GM23338 (cell line): ENCODE results near the gene FRK. TPM values are rescaled to one million over a fixed set of nuclear protein-coding genes. Genes with fewer than 3 reads are reported as not detected.

Experiments used
- ATAC-seq: fragments of 200-7000 bp; cut with Tn5 transposase; 3 replicates; pipeline ENCODE4 v1.9.1; 2020
- DNase-seq: peaks from one replicate; pipeline ENCODE4 v3.0.0-alpha.2; 2015; ENCODE audit warnings: low spot score
- H2AFZ ChIP-seq: fragments of 200-600 bp; sonication (generic); 2 replicates; pipeline ENCODE4 v1.8.0; 2016; ENCODE audit warnings: antibody characterized with exemption, mild to moderate bottlenecking, moderate library complexity
- H3F3A ChIP-seq: fragments of 200-600 bp; sonication (generic); replicated peaks from 2 replicates; pipeline ENCODE4 v1.8.0; 2017; ENCODE audit warnings: antibody characterized with exemption, mixed run types, low read depth
- H3K27ac ChIP-seq: fragments of 200-600 bp; sonication (generic); 2 replicates; pipeline ENCODE4 v1.6.1; 2016; ENCODE audit warnings: low read depth
- H3K27me3 ChIP-seq: fragments of 200-600 bp; sonication (generic); 2 replicates; pipeline ENCODE4 v1.8.0; 2016; ENCODE audit warnings: mild to moderate bottlenecking, mixed run types, moderate library complexity; ENCODE audit not compliant: insufficient read depth
- H3K36me3 ChIP-seq: fragments of 200-600 bp; sonication (generic); 2 replicates; pipeline ENCODE4 v1.8.0; 2016; ENCODE audit warnings: mild to moderate bottlenecking; ENCODE audit not compliant: insufficient read depth
- H3K4me1 ChIP-seq: fragments of 200-600 bp; sonication (generic); 2 replicates; pipeline ENCODE4 v1.8.0; 2016; ENCODE audit warnings: mild to moderate bottlenecking, moderate library complexity; ENCODE audit not compliant: insufficient read depth
- H3K4me2 ChIP-seq: fragments of 200-600 bp; sonication (generic); 2 replicates; pipeline ENCODE4 v1.7.1; 2017; ENCODE audit warnings: mixed run types
- H3K4me3 ChIP-seq: fragments of 200-600 bp; sonication (generic); 2 replicates; pipeline ENCODE4 v1.6.1; 2016; ENCODE audit warnings: mixed run types
- H3K79me2 ChIP-seq: fragments of 200-600 bp; sonication (generic); replicated peaks from 2 replicates; pipeline ENCODE4 v1.8.0; 2017; ENCODE audit warnings: mild to moderate bottlenecking; ENCODE audit not compliant: insufficient read depth
- H3K9me2 ChIP-seq: fragments of 200-600 bp; sonication (generic); 2 replicates; pipeline ENCODE4 v1.8.0; 2017; ENCODE audit not compliant: insufficient read depth
- H4K20me1 ChIP-seq: fragments of 200-600 bp; sonication (generic); replicated peaks from 2 replicates; pipeline ENCODE4 v1.8.0; 2017; ENCODE audit warnings: mild to moderate bottlenecking; ENCODE audit not compliant: insufficient read depth
- H3K27ac Mint-ChIP-seq: 2 replicates; pipeline ENCODE4 v1.8.0; 2020; ENCODE audit warnings: inconsistent platforms, mild to moderate bottlenecking, moderate library complexity, mixed read lengths
- H3K27me3 Mint-ChIP-seq: 3 replicates; pipeline ENCODE4 v1.8.0; 2022; ENCODE audit warnings: low read depth, mild to moderate bottlenecking, moderate library complexity, mixed read lengths, inconsistent platforms; ENCODE audit not compliant: insufficient read depth, poor library complexity
- H3K36me3 Mint-ChIP-seq: 3 replicates; pipeline ENCODE4 v1.8.0; 2021; ENCODE audit warnings: low read depth, mild to moderate bottlenecking, inconsistent platforms, moderate library complexity, mixed read lengths
- H3K4me1 Mint-ChIP-seq: 3 replicates; pipeline ENCODE4 v1.8.0; 2020; ENCODE audit warnings: mild to moderate bottlenecking, inconsistent platforms, mixed read lengths
- H3K4me3 Mint-ChIP-seq: 3 replicates; pipeline ENCODE4 v1.8.0; 2021; ENCODE audit warnings: moderate library complexity, mild to moderate bottlenecking, inconsistent platforms, mixed read lengths
- H3K9me3 Mint-ChIP-seq: 3 replicates; pipeline ENCODE4 v1.8.0; 2020; ENCODE audit warnings: moderate library complexity, mild to moderate bottlenecking, inconsistent platforms, mixed read lengths
- CREB1 ChIP-seq: fragments of 250-450 bp; sonication (Bioruptor Pico); IDR thresholded peaks from 2 replicates; pipeline ENCODE4 v1.5.0; 2020; ENCODE audit warnings: low read depth, mild to moderate bottlenecking, moderate library complexity
- EZH2 ChIP-seq: fragments of 200-600 bp; sonication (generic); IDR thresholded peaks from one replicate; pipeline ENCODE4 v1.8.0; 2017; ENCODE audit warnings: antibody characterized with exemption, mild to moderate bottlenecking, low read depth; ENCODE audit not compliant: unreplicated experiment
- EZH2phosphoT487 ChIP-seq: fragments of 200-600 bp; sonication (generic); IDR thresholded peaks from one replicate; pipeline ENCODE4 v1.8.1; 2018; ENCODE audit warnings: antibody characterized with exemption; ENCODE audit not compliant: unreplicated experiment
- JUNB ChIP-seq: IDR thresholded peaks from one replicate; pipeline ENCODE4 v1.6.1; 2016; ENCODE audit warnings: antibody characterized with exemption; ENCODE audit not compliant: unreplicated experiment
- NANOG ChIP-seq: IDR thresholded peaks from 2 replicates; pipeline ENCODE4 v1.6.1; 2016; ENCODE audit warnings: antibody characterized with exemption, borderline replicate concordance
- POLR2AphosphoS5 ChIP-seq: IDR thresholded peaks from 2 replicates; pipeline ENCODE4 v1.6.1; 2016; ENCODE audit warnings: antibody characterized with exemption, low read depth
- STAT1 ChIP-seq: IDR thresholded peaks from one replicate; pipeline ENCODE4 v1.6.1; 2016; ENCODE audit warnings: antibody characterized with exemption; ENCODE audit not compliant: unreplicated experiment
- ZNF114 ChIP-seq: fragments of 250-450 bp; sonication (Bioruptor Pico); IDR thresholded peaks from 2 replicates; pipeline ENCODE4 v1.5.0; 2020; ENCODE audit warnings: mild to moderate bottlenecking, moderate library complexity
- polyA plus RNA-seq: library from polyadenylated mRNA; unstranded; fragments of >200 nt; fragmentation: Nextera tagmentation; extraction: Ambion mirVana; gene quantifications from 2 replicates; pipeline ENCODE4 v1.2.1, GENCODE V29; 2016
- total RNA-seq: library from RNA; depleted of rRNA; stranded (reverse); fragments of >200 nt; shearing (Covaris generic); gene quantifications from 2 replicates; pipeline ENCODE4 v1.2.3, GENCODE V29; 2014
- TF ChIP-seq, protein P1 (sequence below): fragments of 250-450 bp; sonication (Bioruptor Pico); IDR thresholded peaks from 2 replicates; pipeline ENCODE4 v1.5.0; 2020; ENCODE audit warnings: mild to moderate bottlenecking, moderate library complexity
- TF ChIP-seq, protein P2 (sequence below): IDR thresholded peaks from 2 replicates; pipeline ENCODE4 v1.6.1; 2016; ENCODE audit warnings: antibody characterized with exemption
- TF ChIP-seq, protein P3 (sequence below), 2 experiments: fragments of 200-600 bp in 1 of 2; sonication (generic) in 1 of 2; conservative IDR thresholded peaks; 2 replicates each; pipeline versions ENCODE4 v1.5.1 to v1.6.1; 2016 to 2017; ENCODE audit warnings: antibody characterized with exemption in 2 of 2, low read depth in 2 of 2, mild to moderate bottlenecking in 2 of 2, moderate library complexity in 1 of 2

Gene FRK
- total and polyA plus RNA-seq, 2 experiments from 2014 or later: 0.06 to 0.24 TPM

DNA sequence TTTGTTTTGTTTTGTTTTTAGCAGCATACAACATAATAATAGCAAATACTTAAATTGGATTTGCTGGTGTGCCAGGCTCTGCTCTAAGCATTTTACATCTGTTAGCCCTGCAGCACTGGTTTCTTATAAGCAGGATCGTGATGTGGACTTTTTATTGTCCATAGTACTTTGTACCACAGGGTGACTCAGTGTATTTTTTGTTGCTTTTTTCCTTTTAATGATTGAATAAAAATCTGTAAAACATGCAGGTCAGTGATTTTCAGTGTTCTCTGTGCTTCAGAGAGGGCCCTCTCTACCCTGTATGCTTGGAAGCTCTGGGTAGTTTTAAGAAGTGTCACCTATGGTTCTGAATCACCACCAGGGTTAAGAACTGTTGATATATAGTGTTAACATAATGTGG lies 43.9 kb upstream of the FRK start (continued):
- TF ChIP-seq, protein P1, sequence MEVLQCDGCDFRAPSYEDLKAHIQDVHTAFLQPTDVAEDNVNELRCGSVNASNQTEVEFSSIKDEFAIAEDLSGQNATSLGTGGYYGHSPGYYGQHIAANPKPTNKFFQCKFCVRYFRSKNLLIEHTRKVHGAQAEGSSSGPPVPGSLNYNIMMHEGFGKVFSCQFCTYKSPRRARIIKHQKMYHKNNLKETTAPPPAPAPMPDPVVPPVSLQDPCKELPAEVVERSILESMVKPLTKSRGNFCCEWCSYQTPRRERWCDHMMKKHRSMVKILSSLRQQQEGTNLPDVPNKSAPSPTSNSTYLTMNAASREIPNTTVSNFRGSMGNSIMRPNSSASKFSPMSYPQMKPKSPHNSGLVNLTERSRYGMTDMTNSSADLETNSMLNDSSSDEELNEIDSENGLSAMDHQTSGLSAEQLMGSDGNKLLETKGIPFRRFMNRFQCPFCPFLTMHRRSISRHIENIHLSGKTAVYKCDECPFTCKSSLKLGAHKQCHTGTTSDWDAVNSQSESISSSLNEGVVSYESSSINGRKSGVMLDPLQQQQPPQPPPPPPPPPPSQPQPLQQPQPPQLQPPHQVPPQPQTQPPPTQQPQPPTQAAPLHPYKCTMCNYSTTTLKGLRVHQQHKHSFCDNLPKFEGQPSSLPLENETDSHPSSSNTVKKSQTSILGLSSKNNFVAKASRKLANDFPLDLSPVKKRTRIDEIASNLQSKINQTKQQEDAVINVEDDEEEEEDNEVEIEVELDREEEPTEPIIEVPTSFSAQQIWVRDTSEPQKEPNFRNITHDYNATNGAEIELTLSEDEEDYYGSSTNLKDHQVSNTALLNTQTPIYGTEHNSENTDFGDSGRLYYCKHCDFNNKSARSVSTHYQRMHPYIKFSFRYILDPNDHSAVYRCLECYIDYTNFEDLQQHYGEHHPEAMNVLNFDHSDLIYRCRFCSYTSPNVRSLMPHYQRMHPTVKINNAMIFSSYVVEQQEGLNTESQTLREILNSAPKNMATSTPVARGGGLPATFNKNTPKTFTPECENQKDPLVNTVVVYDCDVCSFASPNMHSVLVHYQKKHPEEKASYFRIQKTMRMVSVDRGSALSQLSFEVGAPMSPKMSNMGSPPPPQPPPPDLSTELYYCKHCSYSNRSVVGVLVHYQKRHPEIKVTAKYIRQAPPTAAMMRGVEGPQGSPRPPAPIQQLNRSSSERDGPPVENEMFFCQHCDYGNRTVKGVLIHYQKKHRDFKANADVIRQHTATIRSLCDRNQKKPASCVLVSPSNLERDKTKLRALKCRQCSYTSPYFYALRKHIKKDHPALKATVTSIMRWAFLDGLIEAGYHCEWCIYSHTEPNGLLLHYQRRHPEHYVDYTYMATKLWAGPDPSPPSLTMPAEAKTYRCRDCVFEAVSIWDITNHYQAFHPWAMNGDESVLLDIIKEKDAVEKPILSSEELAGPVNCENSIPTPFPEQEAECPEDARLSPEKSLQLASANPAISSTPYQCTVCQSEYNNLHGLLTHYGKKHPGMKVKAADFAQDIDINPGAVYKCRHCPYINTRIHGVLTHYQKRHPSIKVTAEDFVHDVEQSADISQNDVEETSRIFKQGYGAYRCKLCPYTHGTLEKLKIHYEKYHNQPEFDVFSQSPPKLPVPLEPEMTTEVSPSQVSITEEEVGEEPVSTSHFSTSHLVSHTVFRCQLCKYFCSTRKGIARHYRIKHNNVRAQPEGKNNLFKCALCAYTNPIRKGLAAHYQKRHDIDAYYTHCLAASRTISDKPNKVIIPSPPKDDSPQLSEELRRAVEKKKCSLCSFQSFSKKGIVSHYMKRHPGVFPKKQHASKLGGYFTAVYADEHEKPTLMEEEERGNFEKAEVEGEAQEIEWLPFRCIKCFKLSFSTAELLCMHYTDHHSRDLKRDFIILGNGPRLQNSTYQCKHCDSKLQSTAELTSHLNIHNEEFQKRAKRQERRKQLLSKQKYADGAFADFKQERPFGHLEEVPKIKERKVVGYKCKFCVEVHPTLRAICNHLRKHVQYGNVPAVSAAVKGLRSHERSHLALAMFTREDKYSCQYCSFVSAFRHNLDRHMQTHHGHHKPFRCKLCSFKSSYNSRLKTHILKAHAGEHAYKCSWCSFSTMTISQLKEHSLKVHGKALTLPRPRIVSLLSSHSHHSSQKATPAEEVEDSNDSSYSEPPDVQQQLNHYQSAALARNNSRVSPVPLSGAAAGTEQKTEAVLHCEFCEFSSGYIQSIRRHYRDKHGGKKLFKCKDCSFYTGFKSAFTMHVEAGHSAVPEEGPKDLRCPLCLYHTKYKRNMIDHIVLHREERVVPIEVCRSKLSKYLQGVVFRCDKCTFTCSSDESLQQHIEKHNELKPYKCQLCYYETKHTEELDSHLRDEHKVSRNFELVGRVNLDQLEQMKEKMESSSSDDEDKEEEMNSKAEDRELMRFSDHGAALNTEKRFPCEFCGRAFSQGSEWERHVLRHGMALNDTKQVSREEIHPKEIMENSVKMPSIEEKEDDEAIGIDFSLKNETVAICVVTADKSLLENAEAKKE (CRISPR knock-in tag): no peak
- no peak for TF ChIP-seq CREB1 (CRISPR knock-in tag)
- no peak for TF ChIP-seq NANOG
- no peak for TF ChIP-seq EZH2
- TF ChIP-seq STAT1: no peak
- TF ChIP-seq, protein P2, sequence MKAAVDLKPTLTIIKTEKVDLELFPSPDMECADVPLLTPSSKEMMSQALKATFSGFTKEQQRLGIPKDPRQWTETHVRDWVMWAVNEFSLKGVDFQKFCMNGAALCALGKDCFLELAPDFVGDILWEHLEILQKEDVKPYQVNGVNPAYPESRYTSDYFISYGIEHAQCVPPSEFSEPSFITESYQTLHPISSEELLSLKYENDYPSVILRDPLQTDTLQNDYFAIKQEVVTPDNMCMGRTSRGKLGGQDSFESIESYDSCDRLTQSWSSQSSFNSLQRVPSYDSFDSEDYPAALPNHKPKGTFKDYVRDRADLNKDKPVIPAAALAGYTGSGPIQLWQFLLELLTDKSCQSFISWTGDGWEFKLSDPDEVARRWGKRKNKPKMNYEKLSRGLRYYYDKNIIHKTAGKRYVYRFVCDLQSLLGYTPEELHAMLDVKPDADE: no peak
- no peak for TF ChIP-seq JUNB
- no peak for TF ChIP-seq POLR2AphosphoS5
- no peak for TF ChIP-seq ZNF114 (CRISPR knock-in tag)

DNA sequence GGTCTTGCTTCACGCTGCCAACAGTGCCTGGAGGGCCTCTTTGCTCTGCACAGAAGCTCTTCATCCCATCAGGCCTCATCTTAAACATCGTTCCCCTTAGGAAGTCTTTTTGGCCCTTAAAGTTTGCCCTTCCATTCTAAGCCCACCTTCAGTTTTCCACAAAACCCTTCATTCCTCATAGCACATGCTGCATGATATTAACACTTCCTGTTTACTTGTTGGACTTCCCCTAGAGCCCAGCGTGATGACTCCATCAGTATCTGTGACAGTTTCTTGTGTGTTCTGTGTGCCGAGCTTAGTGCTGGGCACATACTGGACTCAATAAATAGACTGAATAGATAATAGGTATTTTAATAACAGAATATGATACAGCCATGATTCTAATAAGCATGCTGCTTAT lies 42.2 kb upstream of the FRK start:
- peaks cover 9% of the 10 kb centered on the region for H3K36me3 Mint-ChIP-seq
- H3K36me3 ChIP-seq: no peaks in the 10 kb centered on the region
- ATAC-seq (no peak), DNase-seq (no peak)
- no peaks in the 10 kb centered on the region for H3K9me2 ChIP-seq
- no peaks in the 10 kb centered on the region for H3K9me3 Mint-ChIP-seq
- no peak overlapping the region for H3K4me2 ChIP-seq
- no peak overlapping the region for H2AFZ ChIP-seq
- peaks cover 6% of the 10 kb centered on the region; the same call in 1 of the 2 replicates for H3K27me3 ChIP-seq
- peaks cover 7% of the 10 kb centered on the region for H3K27me3 Mint-ChIP-seq
- H3K27ac Mint-ChIP-seq: no peak overlapping the region
- H4K20me1 ChIP-seq: no peaks in the 10 kb centered on the region
- H3K4me1 ChIP-seq: peaks cover 27% of the 10 kb centered on the region
- no peaks in the 10 kb centered on the region; the same call in 1 of the 2 replicates for H3F3A ChIP-seq
- no peak for TF ChIP-seq POLR2AphosphoS5
- no peak for TF ChIP-seq EZH2phosphoT487
- TF ChIP-seq, protein P2: no peak
- TF ChIP-seq, protein P3, sequence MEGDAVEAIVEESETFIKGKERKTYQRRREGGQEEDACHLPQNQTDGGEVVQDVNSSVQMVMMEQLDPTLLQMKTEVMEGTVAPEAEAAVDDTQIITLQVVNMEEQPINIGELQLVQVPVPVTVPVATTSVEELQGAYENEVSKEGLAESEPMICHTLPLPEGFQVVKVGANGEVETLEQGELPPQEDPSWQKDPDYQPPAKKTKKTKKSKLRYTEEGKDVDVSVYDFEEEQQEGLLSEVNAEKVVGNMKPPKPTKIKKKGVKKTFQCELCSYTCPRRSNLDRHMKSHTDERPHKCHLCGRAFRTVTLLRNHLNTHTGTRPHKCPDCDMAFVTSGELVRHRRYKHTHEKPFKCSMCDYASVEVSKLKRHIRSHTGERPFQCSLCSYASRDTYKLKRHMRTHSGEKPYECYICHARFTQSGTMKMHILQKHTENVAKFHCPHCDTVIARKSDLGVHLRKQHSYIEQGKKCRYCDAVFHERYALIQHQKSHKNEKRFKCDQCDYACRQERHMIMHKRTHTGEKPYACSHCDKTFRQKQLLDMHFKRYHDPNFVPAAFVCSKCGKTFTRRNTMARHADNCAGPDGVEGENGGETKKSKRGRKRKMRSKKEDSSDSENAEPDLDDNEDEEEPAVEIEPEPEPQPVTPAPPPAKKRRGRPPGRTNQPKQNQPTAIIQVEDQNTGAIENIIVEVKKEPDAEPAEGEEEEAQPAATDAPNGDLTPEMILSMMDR (conservative IDR thresholded peaks at IDR 0.05; ENCODE audit: low read depth in 2 of 2): no peak
- peaks cover 58% of the 10 kb centered on the region for H3K4me1 Mint-ChIP-seq
- no peak overlapping the region for H3K4me3 ChIP-seq
- H3K4me3 Mint-ChIP-seq: 0 out of 3 replicates have a peak overlapping the region, but pooled peaks have one; percentile 7
- H3K79me2 ChIP-seq: peaks cover 34% of the 10 kb centered on the region
- H3K27ac ChIP-seq: no peak overlapping the region
